Measurements from ENCODE around the gene C10orf88. TPM values are rescaled to one million over a fixed set of nuclear protein-coding genes. Genes with fewer than 3 reads are reported as not detected.
"Not testable (repeated sequence)": the region's sequence is repeated elsewhere in the genome, so short reads cannot be mapped to it uniquely, and the experiment has no call there.

The C10orf88 gene
- total RNA-seq, 6 experiments from 2014 or later, result 9.7 to 15.3 (median 12.8) TPM

DNA sequence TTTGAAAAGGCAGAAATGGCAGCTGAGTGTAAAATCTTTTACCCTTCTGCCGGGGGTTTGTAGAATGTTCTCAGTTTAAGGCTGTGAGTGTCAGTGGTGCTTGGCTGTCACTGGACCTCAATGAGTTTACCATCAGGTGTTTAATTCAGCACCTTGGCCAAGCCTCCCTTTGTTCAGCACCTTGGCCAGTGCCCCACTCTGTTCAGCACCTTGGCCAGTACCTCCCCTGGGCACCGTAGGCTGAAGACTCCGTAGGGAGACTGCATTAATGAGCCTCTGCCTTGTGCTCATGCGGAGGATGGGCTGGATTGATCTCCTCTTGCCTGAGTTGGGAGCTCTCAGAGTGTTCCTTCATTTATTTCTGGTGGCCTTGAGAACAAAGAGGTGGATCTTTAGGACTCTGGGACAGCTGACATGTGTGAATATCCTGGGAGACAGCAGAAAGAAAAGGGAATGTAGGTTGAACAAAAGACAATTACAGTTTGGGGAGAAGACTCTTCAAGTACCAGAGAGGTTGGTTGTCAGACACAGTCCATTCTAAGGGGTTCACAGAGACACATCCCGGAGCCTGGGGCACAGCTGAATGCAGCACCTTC lies 42.0 kb downstream of the C10orf88 start:
- H3K27ac Mint-ChIP-seq, result no peak overlapping the region
- no peaks in the 10 kb centered on the region for H3K4me1 Mint-ChIP-seq (ENCODE audit: low read depth)
- H3K27me3 Mint-ChIP-seq (ENCODE audit: insufficient read depth), result peaks cover 2% of the 10 kb centered on the region
- DNase-seq, result peak; percentile 9
- H3K4me3 Mint-ChIP-seq, result no peak overlapping the region
- no peaks in the 10 kb centered on the region for H3K36me3 Mint-ChIP-seq (ENCODE audit: low read depth)
- TF ChIP-seq CTCF (IDR thresholded peaks at IDR 0.05), result no peak
- H3K9me3 Mint-ChIP-seq, result no peaks in the 10 kb centered on the region

- Mint-ChIP-seq H3K27me3 (ENCODE audit: insufficient read depth) (peaks cover 2% of the 10 kb centered on the region), H3K9me3 (no peaks in the 10 kb centered on the region), H3K4me1 (ENCODE audit: low read depth) (no peaks in the 10 kb centered on the region), H3K4me3 (no peak within 1 kb of the TSS), H3K27ac (no peak within 1 kb of the TSS), H3K36me3 (ENCODE audit: low read depth) (no peaks in the 10 kb centered on the region)
- no peak for TF ChIP-seq CTCF (IDR thresholded peaks at IDR 0.05)
- no peak for DNase-seq
Measured at GRCh38 chr10:122910310-122910709, 43.7 kb downstream of the C10orf88 start, which contains the start of gene FAM24A. TSS of gene FAM24A (plus strand) at chr10:122910610. CDS start at chr10:122911635, 1,025 bp downstream.

- not testable (repeated sequence) for H3K27me3 Mint-ChIP-seq (ENCODE audit: insufficient read depth); H3K9me3 Mint-ChIP-seq; H3K4me1 Mint-ChIP-seq (ENCODE audit: low read depth); H3K4me3 Mint-ChIP-seq; DNase-seq; H3K27ac Mint-ChIP-seq; H3K36me3 Mint-ChIP-seq (ENCODE audit: low read depth)
Measured at GRCh38 chr10:122903861-122904260, 50.2 kb downstream of the C10orf88 start.

DNA sequence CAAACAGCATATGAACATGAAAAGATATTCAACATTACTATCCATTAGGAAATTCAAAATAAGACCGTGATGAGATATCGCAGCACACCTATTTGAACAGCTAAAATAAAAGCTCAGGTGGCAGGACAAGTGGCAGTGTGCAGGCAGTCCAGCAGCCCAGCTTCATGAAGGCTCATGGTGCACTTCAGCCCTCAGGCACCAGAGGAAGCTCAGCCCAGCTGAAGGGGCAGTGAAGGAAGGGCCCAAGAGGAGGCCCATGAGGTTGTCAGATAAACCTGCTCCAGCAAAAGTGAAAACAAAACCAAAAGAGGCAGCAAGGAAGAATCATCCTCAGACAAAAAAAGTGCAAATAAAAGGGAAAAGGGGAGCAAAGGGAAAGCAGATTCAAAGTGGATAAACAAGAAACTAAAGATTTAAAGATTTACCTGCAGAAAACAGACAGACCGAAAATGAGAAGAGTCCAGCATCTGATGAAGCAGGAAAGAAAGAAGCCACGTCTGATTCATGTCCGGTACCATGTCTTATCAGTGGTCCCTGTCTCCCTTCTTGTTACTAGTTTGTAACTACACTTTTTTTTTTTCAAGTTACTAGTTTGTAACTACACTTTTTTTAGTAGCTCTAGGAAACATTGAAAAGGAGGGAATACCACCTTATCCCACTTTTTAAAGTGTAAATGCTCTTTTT lies 59.6 kb downstream of the C10orf88 start:
- Mint-ChIP-seq H3K27ac (no peak overlapping the region), H3K9me3 (no peaks in the 10 kb centered on the region), H3K36me3 (ENCODE audit: low read depth) (peaks cover 6% of the 10 kb centered on the region; the same call in 1 of the 2 replicates), H3K4me1 (ENCODE audit: low read depth) (peaks cover 5% of the 10 kb centered on the region; the same call in 1 of the 2 replicates), H3K27me3 (ENCODE audit: insufficient read depth) (no peaks in the 10 kb centered on the region), H3K4me3 (no peak overlapping the region)
- no peak for DNase-seq
- TF ChIP-seq CTCF (IDR thresholded peaks at IDR 0.05), result no peak

DNA sequence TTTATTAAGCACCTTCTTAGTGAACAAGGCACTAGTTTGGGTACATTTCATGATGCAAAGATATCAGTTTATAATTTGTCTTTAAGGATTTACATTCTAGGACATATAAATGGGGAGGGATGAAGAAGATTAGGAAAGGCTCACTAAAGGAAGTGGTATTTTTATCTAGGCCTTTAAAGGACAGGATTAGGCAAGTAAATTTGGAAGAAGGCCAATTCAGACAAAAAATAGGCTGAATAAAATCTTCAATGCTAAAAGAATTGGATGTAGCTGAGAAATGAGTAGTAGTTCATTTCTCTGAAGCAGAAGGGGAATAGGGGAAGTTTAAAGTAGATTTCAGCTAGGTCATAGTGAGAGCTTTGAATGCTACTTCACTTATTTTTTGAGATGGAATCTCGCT lies 69.9 kb downstream of the C10orf88 start:
- Mint-ChIP-seq H3K4me1 (ENCODE audit: low read depth) (peaks cover 15% of the 10 kb centered on the region), H3K9me3 (no peaks in the 10 kb centered on the region), H3K4me3 (no peak overlapping the region), H3K27ac (no peak overlapping the region), H3K27me3 (ENCODE audit: insufficient read depth) (no peaks in the 10 kb centered on the region), H3K36me3 (ENCODE audit: low read depth) (peaks cover under 1% of the 10 kb centered on the region; the same call in 1 of the 2 replicates)
- TF ChIP-seq CTCF (IDR thresholded peaks at IDR 0.05), result no peak
- no peak for DNase-seq

GRCh38 chr10:122882766-122883165 lies 71.3 kb downstream of the C10orf88 start:
- H3K27ac Mint-ChIP-seq, result no peak overlapping the region
- peaks cover 15% of the 10 kb centered on the region for H3K36me3 Mint-ChIP-seq (ENCODE audit: low read depth)
- no peak overlapping the region for H3K4me3 Mint-ChIP-seq
- no peaks in the 10 kb centered on the region for H3K9me3 Mint-ChIP-seq
- TF ChIP-seq CTCF (IDR thresholded peaks at IDR 0.05), result no peak
- no peaks in the 10 kb centered on the region for H3K27me3 Mint-ChIP-seq (ENCODE audit: insufficient read depth)
- no peak for DNase-seq
- peaks cover 29% of the 10 kb centered on the region for H3K4me1 Mint-ChIP-seq (ENCODE audit: low read depth)

Measured in HFFc6 (cell line).